IMR-90 (cell line): ENCODE data around the gene IGFBP6. TPM values are rescaled to one million over a fixed set of nuclear protein-coding genes. Genes with fewer than 3 reads are reported as not detected.

ENCODE experiments used
- ATAC-seq: fragments of 200-7000 bp; cut with Tn5 transposase; 2 replicates; pipeline ENCODE4 v1.9.1; 2020; ENCODE audit warnings: low read depth, mild to moderate bottlenecking, moderate library complexity
- BruUV-seq: library from RNA; stranded (reverse); fragments of 400-500 nt; replicated peaks from 2 replicates; lab custom pipeline; 2021; lab: Mats Ljungman, UMichigan
- CTCF ChIA-PET: fragments of 300-600 bp; formaldehyde crosslinking; extraction: SDS; loops from one replicate; lab custom pipeline; 2021; ENCODE audit warnings: antibody characterized with exemption; lab: Yijun Ruan, JAX
- POLR2A ChIA-PET: fragments of 300-600 bp; sonication (Branson Sonifier 250); formaldehyde crosslinking; loops from one replicate; lab custom pipeline; 2022; ENCODE audit warnings: antibody characterized with exemption; ENCODE audit not compliant: unreplicated experiment; lab: Charles Lee
- DNase-seq: peaks from one replicate; pipeline ENCODE4 v3.0.0; 2013
- H2AFZ ChIP-seq: replicated peaks from 2 replicates; pipeline ENCODE3; 2013; ENCODE audit warnings: low read length, mild to moderate bottlenecking; ENCODE audit not compliant: poor library complexity
- H2AK5ac ChIP-seq: 2 replicates; pipeline ENCODE4 v1.6.1; 2013; ENCODE audit warnings: low read depth, low read length, inconsistent platforms
- H2AK9ac ChIP-seq: replicated peaks from 2 replicates; pipeline ENCODE3; 2013; ENCODE audit warnings: mild to moderate bottlenecking, low read depth, low read length, moderate library complexity; ENCODE audit not compliant: poor library complexity
- H2BK120ac ChIP-seq: 2 replicates; pipeline ENCODE4 v1.6.1; 2013; ENCODE audit warnings: low read depth, low read length, inconsistent platforms
- H2BK15ac ChIP-seq: 3 replicates; pipeline ENCODE4 v1.6.1; 2013; ENCODE audit warnings: low read depth, low read length, inconsistent platforms
- H2BK20ac ChIP-seq: 2 replicates; pipeline ENCODE4 v1.6.1; 2013; ENCODE audit warnings: low read depth, mild to moderate bottlenecking, inconsistent platforms, low read length, moderate library complexity
- H2BK5ac ChIP-seq: 2 replicates; pipeline ENCODE4 v1.6.1; 2013; ENCODE audit warnings: mild to moderate bottlenecking, low read depth, low read length, inconsistent platforms; ENCODE audit not compliant: poor library complexity, severe bottlenecking
- H3K14ac ChIP-seq: replicated peaks from 2 replicates; pipeline ENCODE4 v1.6.1; 2013; ENCODE audit warnings: low read depth, low read length, inconsistent platforms
- H3K18ac ChIP-seq: 2 replicates; pipeline ENCODE4 v1.6.1; 2013; ENCODE audit warnings: low read depth, low read length, control low read depth
- H3K23ac ChIP-seq: 2 replicates; pipeline ENCODE4 v1.6.1; 2013; ENCODE audit warnings: low read depth, low read length, inconsistent platforms
- H3K27ac ChIP-seq: 2 replicates; pipeline ENCODE4 v1.5.1; 2013; ENCODE audit warnings: mild to moderate bottlenecking, control low read depth, low read length; ENCODE audit not compliant: insufficient read depth
- H3K27me3 ChIP-seq: 2 replicates; pipeline ENCODE4 v1.6.1; 2013; ENCODE audit warnings: low read length; ENCODE audit not compliant: control insufficient read depth, insufficient read depth
- H3K36me3 ChIP-seq: 2 replicates; pipeline ENCODE4 v1.6.1; 2013; ENCODE audit warnings: low read length, mixed read lengths; ENCODE audit not compliant: control insufficient read depth, insufficient read depth
- H3K4ac ChIP-seq: 2 replicates; pipeline ENCODE4 v1.6.1; 2013; ENCODE audit warnings: low read depth, low read length, inconsistent platforms
- H3K4me1 ChIP-seq: 2 replicates; pipeline ENCODE4 v1.6.1; 2013; ENCODE audit warnings: low read length, mixed read lengths; ENCODE audit not compliant: control insufficient read depth, insufficient read depth
- H3K4me2 ChIP-seq: 2 replicates; pipeline ENCODE4 v1.6.1; 2013; ENCODE audit warnings: low read depth, mild to moderate bottlenecking, control low read depth, low read length, moderate library complexity
- H3K4me3 ChIP-seq: 2 replicates; pipeline ENCODE4 v1.5.1; 2013; ENCODE audit warnings: low read depth, mild to moderate bottlenecking, control low read depth, low read length, moderate library complexity; ENCODE audit not compliant: insufficient read depth
- H3K56ac ChIP-seq: 2 replicates; pipeline ENCODE4 v1.6.1; 2013; ENCODE audit warnings: low read length, inconsistent platforms; ENCODE audit not compliant: insufficient read depth; ENCODE audit errors: extremely low read depth
- H3K79me1 ChIP-seq, 2 experiments: 2 replicates each; pipeline ENCODE4 v1.6.1; 2013; ENCODE audit warnings: low read length in 2 of 2, inconsistent platforms in 1 of 2, low read depth in 1 of 2
- H3K9ac ChIP-seq: 2 replicates; pipeline ENCODE4 v1.6.1; 2013; ENCODE audit warnings: low read depth, low read length, control low read depth
- H3K9me1 ChIP-seq: 2 replicates; pipeline ENCODE4 v1.6.1; 2013; ENCODE audit warnings: low read length, inconsistent platforms; ENCODE audit not compliant: insufficient read depth
- H3K9me3 ChIP-seq: 2 replicates; pipeline ENCODE4 v1.6.1; 2013; ENCODE audit warnings: low read length; ENCODE audit not compliant: control insufficient read depth, insufficient read depth
- H4K20me1 ChIP-seq: 2 replicates; pipeline ENCODE4 v1.6.1; 2013; ENCODE audit warnings: low read length, inconsistent platforms; ENCODE audit not compliant: insufficient read depth
- H4K5ac ChIP-seq: 2 replicates; pipeline ENCODE4 v1.6.1; 2013; ENCODE audit warnings: mild to moderate bottlenecking, low read depth, low read length, control low read depth
- H4K8ac ChIP-seq, 2 experiments: 2 replicates each; pipeline ENCODE4 v1.6.1; 2013; ENCODE audit warnings: low read depth in 2 of 2, low read length in 2 of 2, control low read depth in 1 of 2, inconsistent platforms in 1 of 2
- H4K91ac ChIP-seq: 2 replicates; pipeline ENCODE4 v1.6.1; 2013; ENCODE audit warnings: low read depth, low read length, inconsistent platforms; ENCODE audit not compliant: insufficient read depth
- CEBPB ChIP-seq: IDR thresholded peaks from 2 replicates; pipeline ENCODE4 v1.6.1; 2012; ENCODE audit warnings: low read depth, low read length, improper control_type of control experiment
- CTCF ChIP-seq: conservative IDR thresholded peaks from 2 replicates; pipeline ENCODE4 v1.5.1; 2012; ENCODE audit warnings: mild to moderate bottlenecking, low read depth, low read length, improper control_type of control experiment
- ELK1 ChIP-seq: fragments of 150-350 bp; IDR thresholded peaks from 2 replicates; pipeline ENCODE4 v1.6.1; 2016; ENCODE audit warnings: low read depth, mild to moderate bottlenecking, low read length, moderate library complexity, borderline replicate concordance
- FOS ChIP-seq: fragments of 150-350 bp; IDR thresholded peaks from 2 replicates; pipeline ENCODE4 v1.6.1; 2016; ENCODE audit warnings: low read depth, low read length
- MAFK ChIP-seq: IDR thresholded peaks from 2 replicates; pipeline ENCODE4 v1.6.1; 2012; ENCODE audit warnings: low read depth, low read length, improper control_type of control experiment
- MAZ ChIP-seq: IDR thresholded peaks from 2 replicates; pipeline ENCODE4 v1.6.1; 2012; ENCODE audit warnings: low read depth, mild to moderate bottlenecking, low read length, improper control_type of control experiment, moderate library complexity, borderline replicate concordance
- MXI1 ChIP-seq: IDR thresholded peaks from 2 replicates; pipeline ENCODE4 v1.6.1; 2012; ENCODE audit warnings: low read depth, mild to moderate bottlenecking, low read length, moderate library complexity, borderline replicate concordance
- NFE2L2 ChIP-seq: fragments of 150-350 bp; IDR thresholded peaks from 2 replicates; pipeline ENCODE4 v1.6.1; 2016; ENCODE audit warnings: low read depth, mild to moderate bottlenecking, low read length
- POLR2A ChIP-seq: IDR thresholded peaks from 2 replicates; pipeline ENCODE4 v1.6.1; 2012; ENCODE audit warnings: mild to moderate bottlenecking, low read depth, low read length
- RAD21 ChIP-seq: IDR thresholded peaks from 2 replicates; pipeline ENCODE4 v1.6.1; 2012; ENCODE audit warnings: low read length, improper control_type of control experiment
- RCOR1 ChIP-seq: IDR thresholded peaks from 2 replicates; pipeline ENCODE4 v1.6.1; 2012; ENCODE audit warnings: mild to moderate bottlenecking, low read length, improper control_type of control experiment; ENCODE audit not compliant: insufficient replicate concordance
- RFX5 ChIP-seq: IDR thresholded peaks from 2 replicates; pipeline ENCODE4 v1.8.0; 2012; ENCODE audit warnings: low read depth, mild to moderate bottlenecking, low read length, moderate library complexity
- SMC3 ChIP-seq: fragments of 150-350 bp; IDR thresholded peaks from 2 replicates; pipeline ENCODE4 v1.6.1; 2016; ENCODE audit warnings: low read depth, mild to moderate bottlenecking, antibody characterized with exemption, low read length, moderate library complexity
- USF2 ChIP-seq: fragments of 150-350 bp; IDR thresholded peaks from 2 replicates; pipeline ENCODE4 v1.6.1; 2017; ENCODE audit warnings: mild to moderate bottlenecking, antibody characterized with exemption, low read length, low read depth
- WGBS, 2 experiments: methylation state at CpG; one replicate each; pipeline versions ENCODE4 v1.1.5 to v1.1.7; 2013; ENCODE audit warnings: missing lambda C conversion rate in 2 of 2; ENCODE audit not compliant: insufficient read length in 1 of 2; ENCODE audit errors: extremely low coverage in 2 of 2; 5-methylcytosine and 5-hydroxymethylcytosine counted together
- dilution Hi-C: fragments of 300-500 bp; cut with HindIII; formaldehyde crosslinking; loops from one replicate; pipeline ENCODE4 v1.14.3; 2018; ENCODE audit warnings: low sequenced_read_pairs; ENCODE audit not compliant: unreplicated experiment
- in situ Hi-C: fragments of 300-500 bp; cut with MboI; formaldehyde crosslinking; loops from 3 replicates; pipeline ENCODE4 v1.14.3; 2019; ENCODE audit warnings: low sequenced_read_pairs, inconsistent platforms, mixed read lengths
- intact Hi-C: fragments of 100-400 bp; cut with micrococcal nuclease; formaldehyde crosslinking; loops from 2 replicates; pipeline ENCODE4 v1.10.0; 2022
- polyA plus RNA-seq, 3 experiments: library from polyadenylated mRNA; depleted of rRNA; stranded (reverse); fragments of >200 nt; gene quantifications; 2 replicates each; pipeline ENCODE4 v1.2.3, GENCODE V29; 2012; ENCODE audit warnings: low replicate concordance in 1 of 3
- total RNA-seq: library from RNA; depleted of rRNA; stranded (reverse); fragments of >200 nt; gene quantifications from 2 replicates; pipeline ENCODE4 v1.2.3, GENCODE V29; 2012

Gene IGFBP6
- total and polyA plus RNA-seq, 2 of the 4 experiments (the other 2 are of a cell fraction), result 124 to 337 TPM

GRCh38 chr12:53093777-53094393 lies 3.6 kb upstream of the IGFBP6 start:
- Histone ChIP-seq H3K4ac (peak overlapping the region; percentile 45), H3K18ac (peak overlapping the region; percentile 45), H3K9me3 (no peaks in the 10 kb centered on the region), H3K4me2 (no peak overlapping the region), H2BK5ac (peak overlapping the region; percentile 59), H3K4me3 (no peak overlapping the region), H4K8ac (peak overlapping the region; percentile 66 to 94), H3K27ac (peak overlapping the region; percentile 59), H3K14ac (peak overlapping the region; percentile 28), H2BK120ac (peak overlapping the region; percentile 96), H3K36me3 (no peaks in the 10 kb centered on the region), H3K4me1 (peaks cover 28% of the 10 kb centered on the region), H2BK15ac (peak overlapping the region; percentile 50), H3K9me1 (peaks cover 28% of the 10 kb centered on the region), H4K91ac (peak overlapping the region; percentile 84), H2BK20ac (peak overlapping the region; percentile 86), H2AK5ac (peak overlapping the region; percentile 51; the same call in 1 of the 2 replicates), H4K20me1 (no peaks in the 10 kb centered on the region), H3K56ac (no peak overlapping the region), H3K27me3 (no peaks in the 10 kb centered on the region), H3K23ac (peak overlapping the region; percentile 29; the same call in 1 of the 2 replicates), H3K79me1 (peaks cover 0 to 29% of the 10 kb centered on the region in 2 experiments; a peak in 3 of 4 replicates), H4K5ac (peak overlapping the region; percentile 63), H3K9ac (no peak overlapping the region), H2AK9ac (no peak overlapping the region), H2AFZ (peak overlapping the region; percentile 87)
- no CpG with 5 or more reads among the region's 6 CpGs for WGBS, 2 experiments
- POLR2A ChIA-PET, result interaction anchor here (0.8 to 1.7 kb wide), 2 partner anchors 13 to 14 kb away, joined by 3 to 8 read pairs; partner anchors contain the start of gene SPRYD3
- intact Hi-C loops (no loop called here), in situ Hi-C loops (no loop called here), dilution Hi-C loops (no loop called here)
- no TSS peak for BruUV-seq
- ATAC-seq (no peak), DNase-seq (peak; percentile 25)
- CTCF ChIA-PET, result interaction anchor here (1.3 kb wide), 1 partner anchor 18 kb away, joined by 4 read pairs; no protein-coding TSS in a partner anchor
- no peak for TF ChIP-seq POLR2A
- TF ChIP-seq MAZ, result no peak
- TF ChIP-seq MAFK, result no peak
- TF ChIP-seq ELK1, result no peak
- TF ChIP-seq RFX5, result no peak
- no peak for TF ChIP-seq CEBPB
- TF ChIP-seq RAD21, result no peak
- TF ChIP-seq SMC3, result no peak
- TF ChIP-seq USF2, result no peak
- no peak for TF ChIP-seq MXI1
- TF ChIP-seq CTCF, result no peak
- no peak for TF ChIP-seq FOS
- no peak for TF ChIP-seq NFE2L2
- no peak for TF ChIP-seq RCOR1
